ENCODE measurements around the gene KAT2B.

- no peak for TF ChIP-seq CTCF (IDR thresholded peaks at IDR 0.05)
- no peak for TF ChIP-seq POLR2A (IDR thresholded peaks at IDR 0.05)
Measured at GRCh38 chr3:20141851-20142250, 101.6 kb downstream of the KAT2B start.
